ENCODE data around the gene ARV1.
"Not testable (repeated sequence)": the region's sequence is repeated elsewhere in the genome, so short reads cannot be mapped to it uniquely, and the experiment has no call there.

The ARV1 gene

DNA sequence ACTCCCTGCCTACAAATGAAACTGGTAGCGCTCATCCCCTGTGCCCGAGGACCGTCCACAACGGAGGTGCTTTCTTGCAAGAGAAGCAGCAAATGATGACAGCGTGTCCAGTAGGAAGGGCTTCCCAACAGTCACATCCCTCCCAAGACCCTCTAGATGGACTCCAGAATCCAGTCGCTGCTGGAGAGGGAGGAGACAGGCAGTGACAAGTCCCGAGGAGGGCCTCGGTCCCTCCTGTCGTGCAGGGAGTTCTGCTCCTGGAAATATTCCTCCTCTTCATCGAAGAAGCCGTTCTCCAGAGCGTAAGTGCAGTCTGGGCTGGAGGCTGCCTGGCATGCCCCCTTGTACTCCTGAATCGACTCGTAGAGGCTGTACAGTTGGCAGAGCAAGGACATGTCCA is 40.8 kb downstream of the ARV1 start:
- no peak for DNase-seq (ENCODE audit: low read depth in 3 of 3)

GRCh38 chr1:231020139-231020601 is 41.3 kb downstream of the ARV1 start:
- DNase-seq (ENCODE audit: low read depth in 3 of 3): no peak

- DNase-seq (ENCODE audit: low read depth in 3 of 3): no peak
These were observed 41.9 kb downstream of the ARV1 start for GRCh38 chr1:231020816-231021215.

- DNase-seq (ENCODE audit: low read depth in 3 of 3): no peak
These were observed 42.7 kb downstream of the ARV1 start for GRCh38 chr1:231021540-231022031.

- not testable (repeated sequence) for DNase-seq (ENCODE audit: low read depth in 3 of 3)
These were observed 43.6 kb downstream of the ARV1 start for GRCh38 chr1:231022543-231022942.

DNA sequence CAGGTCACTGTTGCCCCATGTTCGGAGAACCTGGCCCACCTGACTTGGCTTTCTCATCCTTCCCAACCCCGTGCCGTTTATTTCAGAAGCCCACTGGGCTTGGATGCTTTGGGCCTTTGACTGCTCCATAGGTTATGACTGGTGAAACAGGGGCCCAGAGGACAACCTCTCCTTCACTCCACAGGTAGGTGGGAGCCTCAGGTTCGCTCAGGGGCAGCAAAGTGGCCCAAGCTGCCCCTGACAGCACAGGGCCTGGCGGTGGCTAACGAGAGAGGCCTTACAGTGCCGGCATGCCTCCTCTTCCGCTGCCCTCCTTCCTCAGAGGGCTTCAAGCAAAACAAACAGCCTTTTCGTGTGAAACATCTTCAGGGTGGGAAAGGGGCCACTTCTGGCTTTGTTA is 44.3 kb downstream of the ARV1 start:
- no peak for DNase-seq (ENCODE audit: low read depth in 3 of 3)

GRCh38 chr1:231026576-231026975 is 47.7 kb downstream of the ARV1 start:
- no peak for DNase-seq (ENCODE audit: low read depth in 3 of 3)

- DNase-seq (ENCODE audit: low read depth in 3 of 3): no peak
These were observed 48.4 kb downstream of the ARV1 start for GRCh38 chr1:231027136-231027925.

GRCh38 chr1:231027971-231028370 is 49.1 kb downstream of the ARV1 start:
- DNase-seq (ENCODE audit: low read depth in 3 of 3): no peak

- no peak for DNase-seq (ENCODE audit: low read depth in 3 of 3)
These were observed 49.8 kb downstream of the ARV1 start for GRCh38 chr1:231028682-231029081.

- not testable (repeated sequence) for DNase-seq (ENCODE audit: low read depth in 3 of 3)
These were observed 50.4 kb downstream of the ARV1 start for GRCh38 chr1:231029247-231029646.

GRCh38 chr1:231029841-231030240 is 50.9 kb downstream of the ARV1 start:
- DNase-seq (ENCODE audit: low read depth in 3 of 3): no peak

DNA sequence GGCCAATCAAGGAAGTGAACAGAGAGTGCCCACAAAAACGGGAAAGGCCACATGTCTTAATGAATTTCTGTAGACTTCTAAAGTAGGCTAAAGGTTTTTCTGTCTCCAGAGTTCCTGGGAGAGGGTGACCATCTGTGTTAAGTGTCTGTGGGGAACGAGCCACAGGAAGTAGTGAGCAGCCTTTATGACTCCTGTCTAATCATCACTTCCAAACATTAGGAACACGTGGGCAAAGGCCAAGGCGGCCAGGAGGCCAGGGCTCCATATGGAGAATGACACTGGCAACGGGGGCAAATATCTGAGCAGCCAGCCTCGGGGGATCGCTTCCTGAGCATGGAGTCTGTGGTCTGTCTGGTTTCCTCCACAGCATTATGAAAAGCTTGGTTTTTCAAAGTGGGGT is 54.1 kb downstream of the ARV1 start:
- DNase-seq (ENCODE audit: low read depth in 3 of 3): no peak

DNA sequence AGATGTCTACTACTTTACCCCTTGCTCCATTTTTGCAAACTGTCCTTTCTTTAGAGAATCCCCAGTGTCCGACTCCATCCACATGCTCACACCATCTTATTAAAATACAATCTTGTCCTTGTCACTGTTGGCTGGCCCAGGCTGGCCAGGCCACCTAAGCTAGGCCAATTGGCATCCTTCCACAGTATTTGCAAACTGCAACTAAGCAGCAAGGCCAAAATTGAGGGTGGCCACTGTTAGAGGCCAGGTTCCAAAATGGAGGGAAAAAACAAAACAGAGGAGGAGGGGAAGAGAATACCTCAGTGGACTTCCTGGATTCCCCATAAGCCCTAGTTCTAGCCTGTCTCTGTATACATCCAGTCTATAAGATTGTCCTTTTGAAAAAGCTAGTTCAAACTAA is 56.9 kb downstream of the ARV1 start:
- no peak for DNase-seq (ENCODE audit: low read depth in 3 of 3)

GRCh38 chr1:231036416-231036815 is 57.5 kb downstream of the ARV1 start:
- DNase-seq (ENCODE audit: low read depth in 3 of 3): no peak

DNA sequence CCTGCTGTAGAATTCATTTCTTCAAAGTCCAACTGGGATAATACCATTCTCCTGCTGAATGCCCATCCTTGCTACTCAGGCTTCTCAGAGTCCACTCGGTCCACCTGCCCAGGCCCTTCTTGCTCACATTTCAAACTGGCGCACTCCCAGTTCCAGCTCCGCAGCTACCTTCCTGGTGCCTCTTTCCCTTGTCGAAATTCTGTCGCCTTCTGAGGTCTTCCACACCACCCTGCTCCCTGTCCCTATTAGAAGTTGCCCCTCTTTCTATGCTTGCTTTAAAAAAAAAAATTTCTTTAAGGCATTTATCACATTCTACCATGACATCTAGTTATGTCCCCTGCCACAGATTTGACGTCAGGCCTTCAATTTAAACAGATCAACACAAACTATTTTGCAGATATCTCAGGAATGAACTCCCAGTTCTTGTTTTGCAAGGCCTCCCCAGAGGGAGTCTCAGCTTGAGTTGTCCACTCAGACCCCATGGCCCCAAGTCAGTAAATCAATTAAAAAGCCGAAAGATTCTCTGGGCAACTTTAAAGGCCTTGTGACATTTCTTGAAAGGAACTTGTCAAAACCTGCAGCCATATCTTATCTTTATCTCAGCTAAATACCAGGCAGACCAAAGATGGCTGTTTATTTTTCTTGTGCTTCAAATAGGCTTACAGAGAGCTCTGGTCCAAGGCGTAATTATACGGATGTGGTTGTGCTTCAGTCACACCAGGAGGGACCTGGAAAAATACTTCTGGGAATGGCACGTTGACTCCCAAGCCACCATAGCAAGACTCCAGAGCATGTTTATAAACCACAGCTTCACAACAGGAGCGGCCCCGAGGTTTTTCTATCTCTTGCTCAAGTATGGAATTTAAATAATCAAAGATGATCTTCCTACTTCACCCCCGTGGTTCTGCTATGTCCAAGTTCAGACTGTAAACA is 59.0 kb downstream of the ARV1 start:
- no peak for DNase-seq (ENCODE audit: low read depth in 3 of 3)

- DNase-seq (ENCODE audit: low read depth in 3 of 3): peak in 1 of 3 experiments; percentile 52
These were observed 60.5 kb downstream of the ARV1 start for GRCh38 chr1:231039161-231040018.

DNA sequence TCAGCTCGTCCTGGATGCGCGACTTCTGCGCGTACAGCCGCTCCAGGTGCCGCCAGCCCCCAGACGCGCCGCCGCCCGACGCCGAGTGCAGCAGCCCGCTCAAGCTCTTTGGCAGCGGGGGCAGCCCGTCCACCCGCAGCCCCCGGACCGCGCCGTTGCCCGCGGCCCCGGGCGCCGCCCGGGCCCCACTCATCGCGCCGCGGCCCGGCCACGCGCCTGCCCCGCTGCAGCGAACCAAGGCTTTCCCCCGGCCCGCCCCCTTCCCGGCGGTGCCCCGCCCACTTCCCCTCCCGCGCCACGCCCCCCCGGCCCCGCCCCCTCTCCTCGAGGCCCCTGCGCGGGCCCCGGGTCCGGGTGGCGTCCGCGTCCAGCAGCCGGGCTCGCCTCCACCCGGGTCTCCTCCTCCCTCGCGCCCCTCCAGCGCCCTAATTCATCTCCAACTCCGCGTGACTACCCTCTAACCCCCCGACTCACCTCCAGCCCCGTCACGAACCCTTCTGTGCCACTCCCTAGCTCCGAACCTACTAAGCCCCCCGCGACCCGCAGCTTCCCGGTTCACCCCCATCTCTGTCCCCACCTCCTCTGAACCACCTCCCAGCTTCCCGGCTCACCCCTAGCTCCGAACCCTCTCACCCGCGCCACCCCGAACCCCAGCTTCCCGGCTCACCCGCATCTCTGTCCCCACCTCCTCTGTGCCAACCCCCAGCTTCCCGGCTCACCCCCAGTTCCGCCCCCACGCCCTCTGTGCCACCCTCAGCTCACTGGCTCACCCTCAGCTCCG is 61.3 kb downstream of the ARV1 start, which contains the start of gene FAM89A:
TSS of gene FAM89A (minus strand) at position 236 of the 781 bp plus-strand sequence. CDS start at position 193, 43 bp downstream.
- peak; percentile 44 to 71 (median 59) for DNase-seq (ENCODE audit: low read depth in 3 of 3)

GRCh38 chr1:231040800-231041718 is 62.2 kb downstream of the ARV1 start:
- DNase-seq (ENCODE audit: low read depth in 3 of 3): no peak
